ENCODE measurements around the gene NLRC5.

Gene NLRC5

GRCh38 chr16:57118461-57119084 is 129.2 kb downstream of the NLRC5 start:
- peaks cover 9% of the 10 kb centered on the region for H3K4me1 ChIP-seq (ENCODE audit: control insufficient read depth, low read length)
- no peaks in the 10 kb centered on the region for H3K79me2 ChIP-seq (ENCODE audit: control insufficient read depth, low read length)
- no peaks in the 10 kb centered on the region for H3F3A ChIP-seq (ENCODE audit: control insufficient read depth, insufficient read depth)
- H3K9me2 ChIP-seq (replicated peaks; ENCODE audit: control insufficient read depth, low read length): no peaks in the 10 kb centered on the region
- H3K4me2 ChIP-seq (ENCODE audit: low read length): no peak overlapping the region
- no peak overlapping the region for H3K4me3 ChIP-seq (ENCODE audit: low read length)
- TF ChIP-seq CTCF (IDR thresholded peaks at IDR 0.05; ENCODE audit: low read depth, low read length, poor library complexity, severe bottlenecking): no peak
- no peak for TF ChIP-seq EZH2phosphoT487 (IDR thresholded peaks at IDR 0.05; ENCODE audit: borderline replicate concordance, low read length)
- H3K36me3 ChIP-seq (ENCODE audit: control insufficient read depth, low read length): no peaks in the 10 kb centered on the region
- no peaks in the 10 kb centered on the region for H4K20me1 ChIP-seq (ENCODE audit: control insufficient read depth, insufficient read depth, low read depth, low read length)
- no peaks in the 10 kb centered on the region for H3K27me3 ChIP-seq (ENCODE audit: control insufficient read depth, low read length)
- no peaks in the 10 kb centered on the region for H3K9me3 ChIP-seq (ENCODE audit: control insufficient read depth, insufficient read depth, low read length)
- H3K27ac ChIP-seq (ENCODE audit: low read depth, low read length): no peak overlapping the region

- peaks cover 4% of the 10 kb centered on the region for H3K4me1 ChIP-seq (ENCODE audit: control insufficient read depth, low read length)
- no peaks in the 10 kb centered on the region for H4K20me1 ChIP-seq (ENCODE audit: control insufficient read depth, insufficient read depth, low read depth, low read length)
- no peaks in the 10 kb centered on the region for H3K36me3 ChIP-seq (ENCODE audit: control insufficient read depth, low read length)
- no peaks in the 10 kb centered on the region for H3F3A ChIP-seq (ENCODE audit: control insufficient read depth, insufficient read depth)
- H3K79me2 ChIP-seq (ENCODE audit: control insufficient read depth, low read length): no peaks in the 10 kb centered on the region
- H3K9me3 ChIP-seq (ENCODE audit: control insufficient read depth, insufficient read depth, low read length): no peaks in the 10 kb centered on the region
- H3K4me2 ChIP-seq (ENCODE audit: low read length): no peak overlapping the region
- TF ChIP-seq CTCF (IDR thresholded peaks at IDR 0.05; ENCODE audit: low read depth, low read length, poor library complexity, severe bottlenecking) (no peak), EZH2phosphoT487 (IDR thresholded peaks at IDR 0.05; ENCODE audit: borderline replicate concordance, low read length) (no peak)
- no peaks in the 10 kb centered on the region for H3K27me3 ChIP-seq (ENCODE audit: control insufficient read depth, low read length)
- no peak overlapping the region for H3K27ac ChIP-seq (ENCODE audit: low read depth, low read length)
- no peaks in the 10 kb centered on the region for H3K9me2 ChIP-seq (replicated peaks; ENCODE audit: control insufficient read depth, low read length)
- no peak overlapping the region for H3K4me3 ChIP-seq (ENCODE audit: low read length)
Measured at GRCh38 chr16:57123216-57123973, 134.0 kb downstream of the NLRC5 start.

GRCh38 chr16:57123974-57124674 is 134.8 kb downstream of the NLRC5 start:
- Histone ChIP-seq H3K9me2 (replicated peaks; ENCODE audit: control insufficient read depth, low read length) (no peaks in the 10 kb centered on the region), H3K9me3 (ENCODE audit: control insufficient read depth, insufficient read depth, low read length) (no peaks in the 10 kb centered on the region), H3K36me3 (ENCODE audit: control insufficient read depth, low read length) (no peaks in the 10 kb centered on the region), H4K20me1 (ENCODE audit: control insufficient read depth, insufficient read depth, low read depth, low read length) (no peaks in the 10 kb centered on the region), H3K27me3 (ENCODE audit: control insufficient read depth, low read length) (no peaks in the 10 kb centered on the region), H3K4me3 (ENCODE audit: low read length) (no peak overlapping the region), H3K4me1 (ENCODE audit: control insufficient read depth, low read length) (peaks cover 4% of the 10 kb centered on the region), H3K27ac (ENCODE audit: low read depth, low read length) (no peak overlapping the region), H3K4me2 (ENCODE audit: low read length) (no peak overlapping the region), H3K79me2 (ENCODE audit: control insufficient read depth, low read length) (no peaks in the 10 kb centered on the region), H3F3A (ENCODE audit: control insufficient read depth, insufficient read depth) (no peaks in the 10 kb centered on the region)
- no peak for TF ChIP-seq CTCF (IDR thresholded peaks at IDR 0.05; ENCODE audit: low read depth, low read length, poor library complexity, severe bottlenecking)
- no peak for TF ChIP-seq EZH2phosphoT487 (IDR thresholded peaks at IDR 0.05; ENCODE audit: borderline replicate concordance, low read length)

All from DOHH2 (cell line).